Thyroid gland (tissue), 4 donors: ENCODE results near the gene FARP2.

Source experiments
- CTCF ChIP-seq, 6 experiments: fragments of 200-600 bp in 3 of 6; fragments of 450-650 bp in 3 of 6; sonication (generic) in 3 of 6; IDR thresholded peaks; one replicate each; pipeline ENCODE4 v1.5.1; 2016 to 2019; ENCODE audit warnings: antibody characterized with exemption in 6 of 6, mild to moderate bottlenecking in 2 of 6, inconsistent platforms in 1 of 6, moderate library complexity in 1 of 6
- POLR2A ChIP-seq, 2 donors: fragments of 450-650 bp; IDR thresholded peaks; one replicate each; pipeline ENCODE4 v1.6.1; 2017; ENCODE audit warnings: antibody characterized with exemption in 2 of 2, mild to moderate bottlenecking in 2 of 2, moderate library complexity in 1 of 2

- TF ChIP-seq POLR2A (IDR thresholded peaks at IDR 0.05) (no peak), CTCF (IDR thresholded peaks at IDR 0.05) (no peak)
Observed at GRCh38 chr2:241321886-241322285, 34.2 kb upstream of the FARP2 start.
